BLaER1 (cell line): Measurements from ENCODE around the gene DSCAML1.

Experiments
- H3K27ac ChIP-seq: shearing (Covaris generic); formaldehyde crosslinking; 2 replicates; pipeline ENCODE4 v1.8.1; 2022
- H3K27me3 ChIP-seq: shearing (Covaris generic); formaldehyde crosslinking; 2 replicates; pipeline ENCODE4 v1.8.1; 2022
- H3K36me3 ChIP-seq: shearing (Covaris generic); formaldehyde crosslinking; 2 replicates; pipeline ENCODE4 v1.8.1; 2022
- H3K4me1 ChIP-seq: shearing (Covaris generic); formaldehyde crosslinking; 2 replicates; pipeline ENCODE4 v1.8.1; 2022
- H3K4me2 ChIP-seq: shearing (Covaris generic); formaldehyde crosslinking; 2 replicates; pipeline ENCODE4 v1.8.1; 2022
- H3K4me3 ChIP-seq: shearing (Covaris generic); formaldehyde crosslinking; 2 replicates; pipeline ENCODE4 v1.8.1; 2022
- H3K9ac ChIP-seq: shearing (Covaris generic); formaldehyde crosslinking; 2 replicates; pipeline ENCODE4 v1.8.1; 2022
- H3K9me3 ChIP-seq: shearing (Covaris generic); formaldehyde crosslinking; 2 replicates; pipeline ENCODE4 v1.8.1; 2022
- H4K20me1 ChIP-seq: shearing (Covaris generic); formaldehyde crosslinking; 2 replicates; pipeline ENCODE4 v1.8.1; 2022
- Cebpa-rat ChIP-seq: shearing (Covaris generic); IDR thresholded peaks from 2 replicates; pipeline ENCODE4 v1.8.1; 2022

The DSCAML1 gene

DNA sequence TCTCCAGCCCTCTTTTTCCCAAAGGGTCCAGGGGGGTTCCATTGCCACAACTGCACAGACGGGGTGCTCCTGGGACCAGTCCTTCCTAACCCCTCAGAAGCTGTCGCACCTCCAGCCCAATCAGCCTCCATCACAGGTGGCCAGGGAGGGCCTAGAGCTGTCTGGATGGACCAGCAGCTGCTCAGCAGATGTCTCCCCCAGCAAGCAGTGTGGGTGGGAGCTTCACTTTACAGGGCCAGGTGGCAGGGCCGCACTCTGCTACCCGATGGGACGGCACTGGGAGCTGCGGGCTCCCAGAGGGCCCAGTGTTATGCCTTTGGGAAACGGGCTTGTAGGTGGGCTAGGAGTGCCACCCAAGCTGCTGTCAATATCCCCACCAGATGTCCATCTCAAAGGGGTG, 120.5 kb downstream of the DSCAML1 start:
- H3K36me3 ChIP-seq = no peaks in the 10 kb centered on the region
- no peaks in the 10 kb centered on the region for H3K9me3 ChIP-seq
- H3K27me3 ChIP-seq = peaks cover 48% of the 10 kb centered on the region
- no peak overlapping the region for H3K4me3 ChIP-seq
- H3K9ac ChIP-seq = no peak overlapping the region
- H4K20me1 ChIP-seq = peaks cover 73% of the 10 kb centered on the region
- H3K27ac ChIP-seq = no peak overlapping the region
- TF ChIP-seq Cebpa-rat = no peak
- H3K4me1 ChIP-seq = peaks cover 37% of the 10 kb centered on the region
- peak overlapping the region; percentile 25 for H3K4me2 ChIP-seq

DNA sequence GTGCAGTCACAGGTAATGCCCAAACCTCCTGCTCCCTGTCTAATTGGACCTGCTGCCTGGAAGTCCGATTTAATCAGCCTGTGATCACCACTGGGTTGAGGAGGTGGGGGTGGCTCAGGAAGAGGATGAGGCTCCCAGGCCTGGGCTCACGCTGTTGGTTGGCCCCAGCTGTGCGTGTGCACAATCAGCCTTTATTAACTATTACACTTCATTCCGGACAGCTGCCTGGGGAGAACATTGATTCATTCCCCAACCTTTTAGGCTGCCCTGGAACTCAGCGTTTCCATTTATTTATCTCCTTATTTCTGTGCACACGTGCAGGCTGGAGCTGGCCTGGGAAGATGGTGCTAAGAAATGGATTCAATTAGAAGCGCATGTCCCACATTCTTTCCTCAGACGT, 123.4 kb downstream of the DSCAML1 start:
- Histone ChIP-seq H3K9me3 (no peaks in the 10 kb centered on the region), H4K20me1 (peaks cover 69% of the 10 kb centered on the region), H3K27ac (no peak overlapping the region), H3K36me3 (no peaks in the 10 kb centered on the region), H3K27me3 (peaks cover 27% of the 10 kb centered on the region), H3K9ac (no peak overlapping the region), H3K4me1 (peaks cover 19% of the 10 kb centered on the region), H3K4me2 (no peak overlapping the region), H3K4me3 (no peak overlapping the region)
- no peak for TF ChIP-seq Cebpa-rat

DNA sequence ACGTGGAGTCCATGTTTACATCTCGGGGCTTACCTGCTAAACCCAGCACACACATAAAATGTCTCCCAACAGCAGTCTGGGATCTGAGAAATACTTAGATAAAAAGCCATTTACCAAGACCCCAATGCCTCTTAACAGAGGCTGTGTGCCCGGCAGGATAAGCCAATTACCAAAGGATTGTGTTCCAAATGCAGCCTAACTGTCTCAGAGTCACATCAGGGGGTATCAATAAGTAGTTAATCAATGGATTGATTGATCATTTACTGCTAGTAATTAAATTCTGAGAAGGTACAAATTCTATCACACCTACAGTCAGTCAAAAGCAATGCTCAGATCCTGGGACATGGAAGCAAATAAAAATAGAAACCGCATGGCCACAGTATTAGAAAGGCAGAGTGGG, 125.6 kb downstream of the DSCAML1 start:
- Histone ChIP-seq H3K27ac (no peak overlapping the region), H3K4me2 (no peak overlapping the region), H3K9ac (no peak overlapping the region), H3K27me3 (peaks cover 4% of the 10 kb centered on the region), H3K4me1 (peaks cover 7% of the 10 kb centered on the region), H3K4me3 (no peak overlapping the region), H3K36me3 (no peaks in the 10 kb centered on the region), H3K9me3 (no peaks in the 10 kb centered on the region), H4K20me1 (peaks cover 47% of the 10 kb centered on the region)
- TF ChIP-seq Cebpa-rat = no peak

DNA sequence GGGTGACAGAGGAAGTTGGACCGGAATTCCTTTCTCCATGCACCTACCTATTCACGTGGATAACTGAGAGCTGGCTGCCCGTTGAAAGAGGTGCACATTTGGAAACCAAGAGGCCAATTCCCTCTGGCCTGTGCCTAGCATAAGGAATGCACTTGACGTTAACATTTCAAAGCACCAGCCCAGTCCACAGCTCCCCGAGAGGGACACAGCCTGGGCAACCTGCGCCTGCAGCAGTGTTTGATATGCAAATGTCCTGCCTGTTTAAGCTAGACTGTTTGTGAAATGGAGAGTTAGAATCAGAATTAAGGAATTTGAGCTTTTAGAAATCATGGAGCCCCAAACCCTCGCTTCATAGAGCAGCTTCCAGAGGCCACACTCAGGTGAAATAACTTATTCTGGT, 126.1 kb downstream of the DSCAML1 start:
- Histone ChIP-seq H3K4me1 (peaks cover 3% of the 10 kb centered on the region), H3K27me3 (peaks cover under 1% of the 10 kb centered on the region; the same call in 1 of the 2 replicates), H4K20me1 (peaks cover 42% of the 10 kb centered on the region; the same call in 1 of the 2 replicates), H3K36me3 (no peaks in the 10 kb centered on the region), H3K27ac (no peak overlapping the region), H3K9me3 (no peaks in the 10 kb centered on the region), H3K4me2 (no peak overlapping the region), H3K4me3 (no peak overlapping the region), H3K9ac (no peak overlapping the region)
- no peak for TF ChIP-seq Cebpa-rat

DNA sequence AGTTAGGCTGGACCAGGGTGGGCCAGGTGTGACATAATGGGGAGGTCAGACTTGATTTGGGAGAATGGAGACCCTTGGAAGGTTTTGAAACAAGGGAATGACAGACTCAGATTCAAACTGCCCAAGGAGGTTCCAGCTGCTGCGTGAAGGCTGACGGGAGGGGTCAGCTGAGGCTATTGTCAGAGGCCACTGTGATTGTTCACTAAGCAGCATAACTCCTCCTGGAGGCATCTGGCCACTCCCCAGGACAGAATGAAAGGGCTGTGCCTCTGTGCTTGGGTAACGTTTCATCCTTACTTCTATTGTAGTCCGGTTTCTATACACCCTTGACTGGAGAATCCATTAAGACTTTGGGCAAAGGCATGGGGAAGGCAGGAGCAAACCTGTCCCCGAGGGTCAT, 126.6 kb downstream of the DSCAML1 start:
- H4K20me1 ChIP-seq = peaks cover 38% of the 10 kb centered on the region; the same call in 1 of the 2 replicates
- H3K9me3 ChIP-seq = no peaks in the 10 kb centered on the region
- H3K36me3 ChIP-seq = no peaks in the 10 kb centered on the region
- no peak for TF ChIP-seq Cebpa-rat
- H3K4me3 ChIP-seq = no peak overlapping the region
- no peak overlapping the region for H3K4me2 ChIP-seq
- H3K4me1 ChIP-seq = no peaks in the 10 kb centered on the region
- no peak overlapping the region for H3K9ac ChIP-seq
- no peak overlapping the region for H3K27ac ChIP-seq
- H3K27me3 ChIP-seq = no peaks in the 10 kb centered on the region

DNA sequence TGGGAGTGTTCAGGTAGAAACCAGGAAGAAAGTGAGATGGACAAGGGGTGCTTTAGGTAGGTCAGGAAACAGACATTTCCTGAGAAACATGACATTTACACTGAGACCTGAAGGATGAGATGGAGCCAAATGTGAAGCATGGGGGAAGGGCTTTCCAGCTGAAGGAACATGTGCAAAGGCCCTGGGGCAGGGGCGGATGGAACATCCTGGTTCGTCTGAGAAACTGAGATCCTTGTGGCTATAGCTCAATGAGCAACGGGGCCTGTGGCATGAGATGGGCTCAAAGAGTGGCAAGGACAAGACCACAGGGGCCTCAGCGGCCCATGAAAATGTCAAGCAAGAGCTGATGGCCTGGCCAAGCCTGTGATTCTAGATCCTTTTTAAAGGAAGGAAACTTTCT, 127.4 kb downstream of the DSCAML1 start:
- no peak overlapping the region for H3K4me3 ChIP-seq
- H3K4me2 ChIP-seq = no peak overlapping the region
- TF ChIP-seq Cebpa-rat = no peak
- H3K4me1 ChIP-seq = no peaks in the 10 kb centered on the region
- no peaks in the 10 kb centered on the region for H3K36me3 ChIP-seq
- no peak overlapping the region for H3K27ac ChIP-seq
- peaks cover 38% of the 10 kb centered on the region; the same call in 1 of the 2 replicates for H4K20me1 ChIP-seq
- no peak overlapping the region for H3K9ac ChIP-seq
- H3K9me3 ChIP-seq = no peaks in the 10 kb centered on the region
- no peaks in the 10 kb centered on the region for H3K27me3 ChIP-seq

DNA sequence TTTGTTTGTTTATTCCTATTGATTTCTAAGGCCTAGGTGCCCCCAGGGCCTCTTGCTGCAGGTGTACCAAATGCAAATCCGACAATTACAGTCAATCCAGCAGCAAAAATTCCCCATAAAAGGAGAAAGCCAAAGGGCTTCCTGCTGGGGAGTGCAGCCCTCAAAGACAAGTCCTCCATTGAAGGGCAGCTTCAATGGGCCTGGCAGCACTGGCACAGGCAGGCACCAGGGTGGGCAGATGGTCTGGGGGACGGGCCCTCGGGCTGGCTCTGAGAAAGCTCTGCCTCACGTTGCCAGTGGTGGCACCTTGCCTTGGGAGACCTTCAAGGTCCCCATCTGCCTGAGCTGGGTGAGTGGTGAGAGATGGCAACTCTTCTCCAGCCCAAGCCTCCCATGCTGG, 128.0 kb downstream of the DSCAML1 start:
- Histone ChIP-seq H3K4me3 (no peak overlapping the region), H3K4me1 (no peaks in the 10 kb centered on the region), H3K27me3 (no peaks in the 10 kb centered on the region), H3K9me3 (no peaks in the 10 kb centered on the region), H3K9ac (no peak overlapping the region), H3K36me3 (no peaks in the 10 kb centered on the region), H3K27ac (no peak overlapping the region), H3K4me2 (no peak overlapping the region), H4K20me1 (peaks cover 38% of the 10 kb centered on the region; the same call in 1 of the 2 replicates)
- no peak for TF ChIP-seq Cebpa-rat

DNA sequence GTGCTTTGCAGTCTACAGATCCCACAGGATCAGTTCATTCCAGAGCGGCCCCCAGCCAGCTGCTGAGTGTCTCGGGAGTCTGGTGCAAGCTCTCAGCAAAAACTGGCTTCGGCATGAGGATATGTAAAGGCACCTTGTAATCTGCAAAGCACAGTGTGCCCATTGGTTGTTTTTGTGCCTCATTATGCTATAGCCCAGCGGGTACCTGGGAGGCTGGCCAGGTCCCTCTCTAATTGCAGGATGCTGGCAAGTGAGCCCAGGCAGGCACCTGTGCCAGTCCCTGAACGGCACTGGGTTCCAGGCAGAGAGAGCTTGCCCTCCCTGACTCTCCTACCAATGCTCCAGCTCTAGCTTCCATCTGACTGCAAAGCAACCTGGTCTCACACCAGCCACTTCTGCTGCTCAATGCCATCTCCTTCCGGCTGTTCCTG, 128.7 kb downstream of the DSCAML1 start:
- H4K20me1 ChIP-seq = peaks cover 32% of the 10 kb centered on the region; the same call in 1 of the 2 replicates
- H3K4me1 ChIP-seq = no peaks in the 10 kb centered on the region
- H3K9ac ChIP-seq = no peak overlapping the region
- no peaks in the 10 kb centered on the region for H3K36me3 ChIP-seq
- no peak for TF ChIP-seq Cebpa-rat
- no peak overlapping the region for H3K27ac ChIP-seq
- H3K4me3 ChIP-seq = no peak overlapping the region
- H3K27me3 ChIP-seq = no peaks in the 10 kb centered on the region
- no peak overlapping the region for H3K4me2 ChIP-seq
- no peaks in the 10 kb centered on the region for H3K9me3 ChIP-seq

DNA sequence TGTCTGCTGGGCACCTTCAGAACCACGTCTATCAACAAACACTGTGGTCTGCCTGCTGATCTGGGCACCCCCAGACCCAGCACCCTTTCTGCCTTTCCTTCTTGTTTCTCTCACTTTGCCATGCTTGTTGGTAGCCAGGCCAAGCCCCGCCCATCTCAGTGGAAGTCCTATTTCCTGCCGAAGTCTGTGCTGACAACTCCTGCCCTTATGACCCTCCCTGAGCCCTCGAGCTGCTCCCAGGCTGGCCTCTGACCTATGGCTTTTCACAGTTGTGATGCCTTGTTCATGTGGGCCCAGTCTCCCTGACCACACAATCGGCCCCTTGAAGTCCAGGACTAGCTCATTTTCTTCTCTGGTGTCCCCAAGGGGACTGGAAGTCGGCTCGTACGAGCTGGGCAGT, 132.1 kb downstream of the DSCAML1 start:
- Histone ChIP-seq H3K36me3 (no peaks in the 10 kb centered on the region), H4K20me1 (peaks cover 11% of the 10 kb centered on the region; the same call in 1 of the 2 replicates), H3K27ac (no peak overlapping the region), H3K4me3 (no peak overlapping the region), H3K9ac (no peak overlapping the region), H3K4me1 (no peaks in the 10 kb centered on the region), H3K9me3 (no peaks in the 10 kb centered on the region), H3K4me2 (no peak overlapping the region), H3K27me3 (no peaks in the 10 kb centered on the region)
- TF ChIP-seq Cebpa-rat = no peak

DNA sequence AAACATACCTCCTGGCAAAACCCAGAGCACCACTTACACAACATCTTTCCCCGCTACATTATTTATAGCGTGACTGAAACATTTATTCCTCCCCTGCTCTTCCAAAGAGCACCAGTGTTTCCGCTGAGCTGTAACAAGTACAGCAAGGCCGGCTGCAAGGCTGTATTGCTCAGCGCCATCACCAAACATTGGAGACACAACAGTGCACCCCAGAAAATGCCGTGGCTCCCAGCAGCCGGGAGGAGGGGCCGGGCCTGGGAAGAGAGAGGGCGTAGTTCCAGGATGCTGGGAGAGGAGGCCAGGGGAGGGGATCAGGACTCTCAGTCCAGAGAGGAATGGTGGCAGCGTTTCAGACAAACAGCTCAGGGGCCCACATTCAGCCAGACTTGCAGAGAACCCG, 133.2 kb downstream of the DSCAML1 start:
- Histone ChIP-seq H3K27ac (no peak overlapping the region), H3K4me1 (no peaks in the 10 kb centered on the region), H3K9ac (no peak overlapping the region), H3K4me2 (no peak overlapping the region), H3K36me3 (no peaks in the 10 kb centered on the region), H3K27me3 (no peaks in the 10 kb centered on the region), H4K20me1 (peaks cover under 1% of the 10 kb centered on the region; the same call in 1 of the 2 replicates), H3K9me3 (no peaks in the 10 kb centered on the region), H3K4me3 (no peak overlapping the region)
- TF ChIP-seq Cebpa-rat = no peak

DNA sequence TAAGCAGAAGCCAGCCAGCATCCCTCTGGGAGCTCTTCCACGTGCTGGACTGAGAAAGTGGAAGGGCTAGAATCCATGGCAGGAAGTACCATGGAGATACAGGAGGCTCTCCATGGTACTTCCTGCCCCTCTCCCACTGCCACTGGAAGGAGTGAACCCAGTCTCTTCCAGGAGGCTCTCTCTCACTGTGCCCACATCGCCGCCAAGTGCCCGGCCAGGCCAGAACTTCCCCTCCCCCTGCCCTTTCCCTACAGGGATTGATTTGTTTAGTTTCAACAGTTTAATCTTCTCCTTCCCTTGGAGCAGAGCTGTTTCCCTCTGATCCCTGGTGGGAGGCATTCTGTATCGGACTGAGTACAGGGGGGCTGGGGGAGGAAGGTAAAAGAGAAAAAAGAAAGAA, 133.6 kb downstream of the DSCAML1 start:
- no peak for TF ChIP-seq Cebpa-rat
- Histone ChIP-seq H3K4me1 (no peaks in the 10 kb centered on the region), H3K4me2 (no peak overlapping the region), H3K36me3 (no peaks in the 10 kb centered on the region), H4K20me1 (no peaks in the 10 kb centered on the region; the same call in 1 of the 2 replicates), H3K4me3 (no peak overlapping the region), H3K9ac (no peak overlapping the region), H3K9me3 (no peaks in the 10 kb centered on the region), H3K27me3 (no peaks in the 10 kb centered on the region), H3K27ac (no peak overlapping the region)
